ENCODE measurements around the gene PLPP2. TPM values are rescaled to one million over a fixed set of nuclear protein-coding genes. Genes with fewer than 3 reads are reported as not detected.
A peak's percentile ranks its signal among the peaks of the same experiment; 100 is the strongest.

Gene PLPP2
- total and polyA plus RNA-seq, 9 of the 15 experiments (the other 6 are each of a cell fraction or from before 2014, with no cell fraction given) = 0.51 to 4.4 (median 2.2) TPM; not detected in 1

- TF ChIP-seq L3MBTL2 (IDR thresholded peaks at IDR 0.05) (peak; percentile 49), USF2 (CRISPR knock-in tag; IDR thresholded peaks at IDR 0.05) (peak; percentile 59)
These were observed at the start of gene PLPP2 (continued) for GRCh38 chr19:291006-291521.

GRCh38 chr19:340620-341385 lies 49.6 kb upstream of the PLPP2 start:
- BruUV-seq (replicated peaks) = no TSS peak
- FAIRE-seq = no peak
- CTCF ChIA-PET (ENCODE audit: low intra/inter-chr PET ratio) = no interaction called here

More at GRCh38 chr19:340620-341385, 49.6 kb upstream of the PLPP2 start:
- WGBS (ENCODE audit: insufficient coverage, low coverage, missing lambda C conversion rate) = 71% methylated on average over 15 of the region's 15 CpGs
- Histone ChIP-seq H3K4me2 (ENCODE audit: insufficient read depth, low read length) (peak overlapping the region; percentile 88), H3K4me1 (replicated peaks in 1 of 2; ENCODE audit: control insufficient read depth in 2 of 2, insufficient read depth in 2 of 2, low read length in 2 of 2) (peaks cover 37 to 50% of the 10 kb centered on the region in 2 experiments; a peak in 4 of 5 replicates), H3K27me3 (ENCODE audit: control insufficient read depth in 2 of 2, insufficient read depth in 2 of 2, low read length in 2 of 2) (no peaks in the 10 kb centered on the region), H2AFZ (ENCODE audit: low read depth, low read length) (no peak overlapping the region), H3K27ac (ENCODE audit: extremely low read depth, low read depth, low read length) (no peak overlapping the region), H3K9me3 (replicated peaks; ENCODE audit: control insufficient read depth, insufficient read depth, low read depth, low read length) (peaks cover 8% of the 10 kb centered on the region; the same call in 1 of the 2 replicates), H4K20me1 (replicated peaks; ENCODE audit: control insufficient read depth, insufficient read depth, low read length) (peaks cover 17% of the 10 kb centered on the region), H3K4me3 (peak overlapping the region; percentile 80; the same call in 1 of the 2 replicates), H3K36me3 (ENCODE audit: control insufficient read depth, insufficient read depth, low read length) (peaks cover 61% of the 10 kb centered on the region; the same call in 2 of the 3 replicates), H3K79me2 (ENCODE audit: control insufficient read depth, insufficient read depth, low read length) (peaks cover 79% of the 10 kb centered on the region), H3K9me1 (ENCODE audit: control insufficient read depth, insufficient read depth, low read length) (peaks cover 15% of the 10 kb centered on the region), H3K9ac (ENCODE audit: insufficient read depth in 1 of 2, low read depth in 2 of 2, low read length in 2 of 2) (peak overlapping the region; percentile 18 to 86; a peak in 3 of 4 replicates)
- DNase-seq (ENCODE audit: extremely low read depth in 1 of 4, low spot score in 3 of 4) (no peak), ATAC-seq (no peak)
- in situ Hi-C loops (cut with MboI) (no loop called here), intact Hi-C loops (cut with micrococcal nuclease) (no loop called here)
- no peak for TF ChIP-seq ZNF707 (CRISPR knock-in tag; conservative IDR thresholded peaks at IDR 0.05)
- TF ChIP-seq PCBP1 (IDR thresholded peaks at IDR 0.05; ENCODE audit: low read depth, low read length, poor library complexity, severe bottlenecking) = no peak
- TF ChIP-seq ZC3H11A (IDR thresholded peaks at IDR 0.05; ENCODE audit: low read depth, low read length) = no peak
- no peak for TF ChIP-seq CHAMP1 (IDR thresholded peaks at IDR 0.05)
- TF ChIP-seq RBFOX2 (IDR thresholded peaks at IDR 0.05; ENCODE audit: low read depth, low read length) = peak; percentile 43; the same call in 1 of the 2 replicates
- POLR2A ChIA-PET = interaction anchor here (1.2 kb wide), 1 partner anchor 47 kb away, joined by 3 read pairs; no protein-coding TSS in a partner anchor

All from K562 (cell line).